HepG2 (cell line): ENCODE results near the gene INO80B. TPM values are rescaled to one million over a fixed set of nuclear protein-coding genes. Genes with fewer than 3 reads are reported as not detected.

Experiments
- ARNTL ChIP-seq: sonication (generic); formaldehyde crosslinking; IDR thresholded peaks from 2 replicates; pipeline ENCODE4 v1.4.0; 2020; ENCODE audit warnings: mild to moderate bottlenecking, missing genetic modification reagents
- BHLHE40 ChIP-seq: IDR thresholded peaks from 2 replicates; pipeline ENCODE4 v1.6.1; 2011; ENCODE audit warnings: low read length, improper control_type of control experiment
- CHCHD3 ChIP-seq: sonication (generic); formaldehyde crosslinking; IDR thresholded peaks from 2 replicates; pipeline ENCODE4 v1.8.0; 2022; ENCODE audit warnings: mild to moderate bottlenecking, missing genetic modification reagents, moderate library complexity
- ETV6 ChIP-seq: sonication (generic); formaldehyde crosslinking; conservative IDR thresholded peaks from 2 replicates; pipeline ENCODE4 v1.4.0; 2020; ENCODE audit warnings: missing genetic modification reagents
- GABPA ChIP-seq, 2 experiments: IDR thresholded peaks; 2 replicates each; pipeline ENCODE4 v1.6.1; 2011 to 2016; ENCODE audit warnings: low read depth in 2 of 2, low read length in 1 of 2, missing biosample characterization in 1 of 2, missing genetic modification characterization in 1 of 2
- GABPB1 ChIP-seq: IDR thresholded peaks from 2 replicates; pipeline ENCODE4 v1.6.1; 2016; ENCODE audit warnings: mild to moderate bottlenecking, missing genetic modification reagents, moderate library complexity, missing compliant biosample characterization
- HDAC2 ChIP-seq: sonication (generic); formaldehyde crosslinking; IDR thresholded peaks from 2 replicates; pipeline ENCODE4 v1.4.0; 2020; ENCODE audit warnings: missing genetic modification reagents
- PCBP2 ChIP-seq: fragments of 200-400 bp; formaldehyde crosslinking; optimal IDR thresholded peaks from 2 replicates; pipeline ENCODE3; 2018; ENCODE audit warnings: low read length, low read depth; ENCODE audit not compliant: poor library complexity, severe bottlenecking
- RAD51 ChIP-seq: fragments of 450-650 bp; IDR thresholded peaks from 2 replicates; pipeline ENCODE4 v1.6.1; 2016; ENCODE audit warnings: borderline replicate concordance
- ZNF501 ChIP-seq: sonication (generic); formaldehyde crosslinking; IDR thresholded peaks from 2 replicates; pipeline ENCODE4 v1.5.1; 2020; ENCODE audit warnings: mild to moderate bottlenecking, moderate library complexity, missing genetic modification reagents
- polyA plus RNA-seq, 8 experiments: library from polyadenylated mRNA; depleted of rRNA in 3 of 8; stranded (reverse) in 7 of 8; unstranded in 1 of 8; fragments of >200 nt; fragmentation: Illumina TruSeq in 4 of 8; extraction: Trizol in 4 of 8; gene quantifications; 2 replicates each; pipeline versions ENCODE4 v1.2.1 to v1.2.3, GENCODE V29; 2011 to 2016; ENCODE audit warnings: low read depth in 4 of 8, missing spikeins in 1 of 8, mixed read lengths in 1 of 8; ENCODE audit not compliant: insufficient read depth in 1 of 8
- total RNA-seq, 5 experiments: library from RNA; depleted of rRNA; stranded (reverse); fragments of >200 nt; fragmentation: Illumina TruSeq; extraction: Trizol; gene quantifications; 2 replicates each; pipeline ENCODE4 v1.2.3, GENCODE V29; 2016; ENCODE audit warnings: low read depth in 1 of 5
- TF ChIP-seq, protein P1 (sequence below): sonication (generic); formaldehyde crosslinking; IDR thresholded peaks from 2 replicates; pipeline ENCODE4 v1.4.0; 2020; ENCODE audit warnings: mild to moderate bottlenecking, missing genetic modification reagents
- TF ChIP-seq, protein P2 (sequence below): conservative IDR thresholded peaks from 2 replicates; pipeline ENCODE4 v1.6.1; 2018; ENCODE audit warnings: missing genetic modification reagents
- TF ChIP-seq, protein P3 (sequence below): IDR thresholded peaks from 2 replicates; pipeline ENCODE4 v1.6.1; 2016; ENCODE audit warnings: missing biosample characterization, missing genetic modification reagents, low read depth
- TF ChIP-seq, protein P4 (sequence below): sonication (generic); formaldehyde crosslinking; IDR thresholded peaks from 2 replicates; pipeline ENCODE4 v1.4.0; 2020; ENCODE audit warnings: low read depth, mild to moderate bottlenecking, missing genetic modification reagents
- TF ChIP-seq, protein P5 (sequence below): sonication (generic); formaldehyde crosslinking; IDR thresholded peaks from 2 replicates; pipeline ENCODE4 v1.4.0; 2020; ENCODE audit warnings: mild to moderate bottlenecking, missing genetic modification reagents

The INO80B gene
- total and polyA plus RNA-seq, 2 of the 13 experiments (the other 11 are each of a cell fraction or from before 2014, with no cell fraction given), result 6.2 to 14.5 TPM

DNA sequence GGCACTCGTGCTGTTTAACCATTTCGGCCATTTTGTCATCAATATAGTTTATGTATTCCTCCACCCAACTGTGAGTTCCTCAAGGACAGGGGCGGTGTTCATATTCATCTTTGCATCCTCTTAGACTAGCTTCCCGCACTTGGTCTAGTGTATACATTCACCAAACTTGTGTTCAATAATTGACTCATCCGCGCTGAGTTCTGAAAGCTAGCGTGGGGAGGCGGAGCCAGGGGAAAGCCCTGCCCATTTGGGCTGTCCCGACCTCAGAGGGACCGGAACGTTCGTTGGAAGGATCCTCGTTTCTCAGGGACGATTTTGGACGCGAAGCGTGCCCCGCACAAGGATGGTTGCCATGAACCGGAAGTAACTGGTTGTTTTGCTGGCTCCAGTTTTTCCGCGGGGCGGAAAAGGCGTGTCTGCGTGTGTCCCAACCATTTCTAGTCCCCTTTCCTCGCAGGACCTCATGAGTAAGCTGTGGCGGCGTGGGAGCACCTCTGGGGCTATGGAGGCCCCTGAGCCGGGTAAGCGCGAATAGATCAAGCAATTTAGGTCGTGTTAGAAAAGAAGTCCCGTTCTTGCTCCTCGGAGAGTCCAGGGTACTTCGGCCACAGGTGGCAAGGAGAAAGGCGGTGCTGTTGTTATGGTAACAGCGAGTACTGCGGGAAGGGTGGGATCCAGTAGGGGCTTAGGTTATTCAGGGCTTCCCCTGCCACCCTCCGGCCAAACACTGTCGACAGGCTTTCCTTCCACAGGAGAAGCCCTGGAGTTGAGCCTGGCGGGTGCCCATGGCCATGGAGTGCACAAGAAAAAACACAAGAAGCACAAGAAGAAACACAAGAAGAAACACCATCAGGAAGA lies at the start of gene INO80B (continued):
- peak; percentile 83 for TF ChIP-seq ARNTL (CRISPR knock-in tag)
- TF ChIP-seq HDAC2 (CRISPR knock-in tag), result peak; percentile 97
- TF ChIP-seq ZNF501 (CRISPR knock-in tag), result peak; percentile 99
- TF ChIP-seq, protein P1, sequence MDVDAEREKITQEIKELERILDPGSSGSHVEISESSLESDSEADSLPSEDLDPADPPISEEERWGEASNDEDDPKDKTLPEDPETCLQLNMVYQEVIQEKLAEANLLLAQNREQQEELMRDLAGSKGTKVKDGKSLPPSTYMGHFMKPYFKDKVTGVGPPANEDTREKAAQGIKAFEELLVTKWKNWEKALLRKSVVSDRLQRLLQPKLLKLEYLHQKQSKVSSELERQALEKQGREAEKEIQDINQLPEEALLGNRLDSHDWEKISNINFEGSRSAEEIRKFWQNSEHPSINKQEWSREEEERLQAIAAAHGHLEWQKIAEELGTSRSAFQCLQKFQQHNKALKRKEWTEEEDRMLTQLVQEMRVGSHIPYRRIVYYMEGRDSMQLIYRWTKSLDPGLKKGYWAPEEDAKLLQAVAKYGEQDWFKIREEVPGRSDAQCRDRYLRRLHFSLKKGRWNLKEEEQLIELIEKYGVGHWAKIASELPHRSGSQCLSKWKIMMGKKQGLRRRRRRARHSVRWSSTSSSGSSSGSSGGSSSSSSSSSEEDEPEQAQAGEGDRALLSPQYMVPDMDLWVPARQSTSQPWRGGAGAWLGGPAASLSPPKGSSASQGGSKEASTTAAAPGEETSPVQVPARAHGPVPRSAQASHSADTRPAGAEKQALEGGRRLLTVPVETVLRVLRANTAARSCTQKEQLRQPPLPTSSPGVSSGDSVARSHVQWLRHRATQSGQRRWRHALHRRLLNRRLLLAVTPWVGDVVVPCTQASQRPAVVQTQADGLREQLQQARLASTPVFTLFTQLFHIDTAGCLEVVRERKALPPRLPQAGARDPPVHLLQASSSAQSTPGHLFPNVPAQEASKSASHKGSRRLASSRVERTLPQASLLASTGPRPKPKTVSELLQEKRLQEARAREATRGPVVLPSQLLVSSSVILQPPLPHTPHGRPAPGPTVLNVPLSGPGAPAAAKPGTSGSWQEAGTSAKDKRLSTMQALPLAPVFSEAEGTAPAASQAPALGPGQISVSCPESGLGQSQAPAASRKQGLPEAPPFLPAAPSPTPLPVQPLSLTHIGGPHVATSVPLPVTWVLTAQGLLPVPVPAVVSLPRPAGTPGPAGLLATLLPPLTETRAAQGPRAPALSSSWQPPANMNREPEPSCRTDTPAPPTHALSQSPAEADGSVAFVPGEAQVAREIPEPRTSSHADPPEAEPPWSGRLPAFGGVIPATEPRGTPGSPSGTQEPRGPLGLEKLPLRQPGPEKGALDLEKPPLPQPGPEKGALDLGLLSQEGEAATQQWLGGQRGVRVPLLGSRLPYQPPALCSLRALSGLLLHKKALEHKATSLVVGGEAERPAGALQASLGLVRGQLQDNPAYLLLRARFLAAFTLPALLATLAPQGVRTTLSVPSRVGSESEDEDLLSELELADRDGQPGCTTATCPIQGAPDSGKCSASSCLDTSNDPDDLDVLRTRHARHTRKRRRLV (CRISPR knock-in tag), result no peak; the same call in 1 of the 2 replicates
- TF ChIP-seq, protein P2, sequence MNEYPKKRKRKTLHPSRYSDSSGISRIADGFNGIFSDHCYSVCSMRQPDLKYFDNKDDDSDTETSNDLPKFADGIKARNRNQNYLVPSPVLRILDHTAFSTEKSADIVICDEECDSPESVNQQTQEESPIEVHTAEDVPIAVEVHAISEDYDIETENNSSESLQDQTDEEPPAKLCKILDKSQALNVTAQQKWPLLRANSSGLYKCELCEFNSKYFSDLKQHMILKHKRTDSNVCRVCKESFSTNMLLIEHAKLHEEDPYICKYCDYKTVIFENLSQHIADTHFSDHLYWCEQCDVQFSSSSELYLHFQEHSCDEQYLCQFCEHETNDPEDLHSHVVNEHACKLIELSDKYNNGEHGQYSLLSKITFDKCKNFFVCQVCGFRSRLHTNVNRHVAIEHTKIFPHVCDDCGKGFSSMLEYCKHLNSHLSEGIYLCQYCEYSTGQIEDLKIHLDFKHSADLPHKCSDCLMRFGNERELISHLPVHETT (CRISPR knock-in tag), result peak; percentile 95
- peak; percentile 94 for TF ChIP-seq ETV6 (CRISPR knock-in tag)
- peak; percentile 54 for TF ChIP-seq PCBP2
- TF ChIP-seq CHCHD3 (CRISPR knock-in tag), result 0 out of 2 replicates have a peak, but pooled peaks have one; percentile 26
- TF ChIP-seq, protein P3, sequence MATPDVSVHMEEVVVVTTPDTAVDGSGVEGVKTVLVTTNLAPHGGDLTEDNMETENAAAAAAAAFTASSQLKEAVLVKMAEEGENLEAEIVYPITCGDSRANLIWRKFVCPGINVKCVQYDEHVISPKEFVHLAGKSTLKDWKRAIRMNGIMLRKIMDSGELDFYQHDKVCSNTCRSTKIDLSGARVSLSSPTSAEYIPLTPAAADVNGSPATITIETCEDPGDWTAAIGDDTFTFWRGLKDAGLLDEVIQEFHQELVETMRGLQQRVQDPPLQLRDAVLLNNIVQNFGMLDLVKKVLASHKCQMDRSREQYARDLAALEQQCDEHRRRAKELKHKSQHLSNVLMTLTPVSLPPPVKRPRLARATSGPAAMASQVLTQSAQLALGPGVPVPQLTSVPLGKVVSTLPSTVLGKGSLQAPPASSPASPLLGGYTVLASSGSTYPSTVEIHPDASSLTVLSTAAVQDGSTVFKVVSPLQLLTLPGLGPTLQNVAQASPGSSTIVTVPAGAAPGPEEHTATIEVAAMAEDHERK (CRISPR knock-in tag), result peak; percentile 84
- TF ChIP-seq GABPA (IDR thresholded peaks at IDR 0.05; ENCODE audit: low read depth, low read length), result peak; percentile 97
- TF ChIP-seq GABPA (CRISPR knock-in tag; IDR thresholded peaks at IDR 0.05; ENCODE audit: low read depth), result peak; percentile 100
- TF ChIP-seq BHLHE40, result peak; percentile 53; the same call in 1 of the 2 replicates
- TF ChIP-seq, protein P4, sequence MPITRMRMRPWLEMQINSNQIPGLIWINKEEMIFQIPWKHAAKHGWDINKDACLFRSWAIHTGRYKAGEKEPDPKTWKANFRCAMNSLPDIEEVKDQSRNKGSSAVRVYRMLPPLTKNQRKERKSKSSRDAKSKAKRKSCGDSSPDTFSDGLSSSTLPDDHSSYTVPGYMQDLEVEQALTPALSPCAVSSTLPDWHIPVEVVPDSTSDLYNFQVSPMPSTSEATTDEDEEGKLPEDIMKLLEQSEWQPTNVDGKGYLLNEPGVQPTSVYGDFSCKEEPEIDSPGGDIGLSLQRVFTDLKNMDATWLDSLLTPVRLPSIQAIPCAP (CRISPR knock-in tag), result 0 out of 2 replicates have a peak, but pooled peaks have one; percentile 81
- TF ChIP-seq GABPB1, result peak; percentile 99
- TF ChIP-seq, protein P5, sequence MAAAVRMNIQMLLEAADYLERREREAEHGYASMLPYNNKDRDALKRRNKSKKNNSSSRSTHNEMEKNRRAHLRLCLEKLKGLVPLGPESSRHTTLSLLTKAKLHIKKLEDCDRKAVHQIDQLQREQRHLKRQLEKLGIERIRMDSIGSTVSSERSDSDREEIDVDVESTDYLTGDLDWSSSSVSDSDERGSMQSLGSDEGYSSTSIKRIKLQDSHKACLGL (CRISPR knock-in tag), result peak; percentile 91
- TF ChIP-seq RAD51, result no peak
